Uterus (tissue), 4 donors: ENCODE results near the gene PRAMEF12. TPM values are rescaled to one million over a fixed set of nuclear protein-coding genes. Genes with fewer than 3 reads are reported as not detected.

Experiments used
- total RNA-seq, 4 donors: library from RNA; depleted of rRNA in 3 of 4; stranded (reverse); fragments of >200 nt in 3 of 4; gene quantifications; one replicate each; pipeline versions ENCODE4 v1.1.0 to v1.2.4, GENCODE V29; 2014 to 2023
- donor health status: DM: yes; HTN: yes; CAD: no.

PRAMEF12 gene
- total RNA-seq, 4 donors from 2014 or later, result not detected

Other genes with a start within 250 kb of the PRAMEF12 start
- 10 to 100 TPM; 12.6 to 82.0 (median 51.5) TPM for gene DHRS3, start 155.5 kb upstream of the PRAMEF12 start, total RNA-seq
- gene AADACL4, start 129.7 kb upstream of the PRAMEF12 start, total RNA-seq, result under 1 TPM in 2 of 4 donors, not detected in 2; 0.14 to 0.46 TPM
- not detected for gene AADACL3, start 57.6 kb upstream of the PRAMEF12 start, total RNA-seq
- under 1 TPM in 1 of 4 donors, not detected in 3; 0.14 TPM for gene CFAP107, start 27.5 kb upstream of the PRAMEF12 start, total RNA-seq
- gene PRAMEF1, start 17.7 kb downstream of the PRAMEF12 start, total RNA-seq, result not detected
- not detected for gene PRAMEF11, start 57.7 kb downstream of the PRAMEF12 start, total RNA-seq
- gene HNRNPCL1, start 75.0 kb downstream of the PRAMEF12 start, total RNA-seq, result not detected
- gene PRAMEF2, start 83.3 kb downstream of the PRAMEF12 start, total RNA-seq, result not detected
- not detected for gene PRAMEF4, start 112.5 kb downstream of the PRAMEF12 start, total RNA-seq
- gene PRAMEF10, start 124.5 kb downstream of the PRAMEF12 start, total RNA-seq, result not detected
- gene PRAMEF7, start 142.9 kb downstream of the PRAMEF12 start, total RNA-seq, result not detected
- gene PRAMEF6, start 173.8 kb downstream of the PRAMEF12 start, total RNA-seq, result not detected